H1 (cell line): ENCODE data around the gene MYLK4. TPM values are rescaled to one million over a fixed set of nuclear protein-coding genes. Genes with fewer than 3 reads are reported as not detected.

Experiments used
- CTCF ChIA-PET: fragments of 300-600 bp; sonication (Branson Sonifier 250); formaldehyde crosslinking; loops from one replicate; lab custom pipeline; 2021; ENCODE audit not compliant: partially characterized antibody; lab: Charles Lee
- POLR2A ChIA-PET: fragments of 300-600 bp; sonication (Branson Sonifier 250); formaldehyde crosslinking; loops from one replicate; lab custom pipeline; 2021; ENCODE audit warnings: inconsistent platforms; ENCODE audit not compliant: partially characterized antibody; lab: Charles Lee
- DNase-seq, 2 experiments: peaks; one replicate each; pipeline versions ENCODE4 v3.0.0 to v3.0.0-alpha.2; 2010 to 2022; ENCODE audit warnings: low spot score in 2 of 2, low read depth in 1 of 2, mixed read lengths in 1 of 2
- FAIRE-seq: peaks from 2 replicates; lab custom pipeline; 2011; peaks lifted over from hg19 to GRCh38; lab: Jason Lieb, UNC
- H2AFZ ChIP-seq: 2 replicates; pipeline ENCODE4 v1.8.1; 2012; ENCODE audit warnings: low read length, inconsistent platforms
- H2AK5ac ChIP-seq: 2 replicates; pipeline ENCODE4 v1.6.1; 2013; ENCODE audit warnings: low read depth, low read length
- H2BK120ac ChIP-seq: replicated peaks from 2 replicates; pipeline ENCODE3; 2013; ENCODE audit warnings: low read depth, low read length, inconsistent platforms
- H2BK12ac ChIP-seq: 2 replicates; pipeline ENCODE4 v1.6.1; 2013; ENCODE audit warnings: low read depth, low read length
- H2BK15ac ChIP-seq: 2 replicates; pipeline ENCODE4 v1.6.1; 2013; ENCODE audit warnings: low read length
- H2BK20ac ChIP-seq: 2 replicates; pipeline ENCODE4 v1.6.1; 2013; ENCODE audit warnings: low read length
- H2BK5ac ChIP-seq: 2 replicates; pipeline ENCODE4 v1.6.1; 2013; ENCODE audit warnings: low read depth, low read length
- H3K14ac ChIP-seq: 2 replicates; pipeline ENCODE4 v1.6.1; 2013; ENCODE audit warnings: inconsistent platforms; ENCODE audit not compliant: insufficient read length
- H3K18ac ChIP-seq: 2 replicates; pipeline ENCODE4 v1.6.1; 2013; ENCODE audit warnings: low read length; ENCODE audit errors: extremely low read depth
- H3K23ac ChIP-seq: 2 replicates; pipeline ENCODE4 v1.6.1; 2013; ENCODE audit warnings: inconsistent platforms; ENCODE audit not compliant: insufficient read length
- H3K23me2 ChIP-seq: 2 replicates; pipeline ENCODE4 v1.6.1; 2013; ENCODE audit warnings: low read depth, low read length
- H3K27ac ChIP-seq: 2 replicates; pipeline ENCODE4 v1.6.1; 2011; ENCODE audit warnings: low read depth, low read length, inconsistent platforms
- H3K27me3 ChIP-seq, 4 experiments: replicated peaks in 1 of 4; 1 replicate in 1 of 4; 2 replicates in 3 of 4; pipeline versions ENCODE4 v1.6.1 to v1.8.1; 2011 to 2013; ENCODE audit warnings: low read length in 3 of 4, mild to moderate bottlenecking in 3 of 4, inconsistent platforms in 2 of 4, mixed read lengths in 2 of 4, moderate library complexity in 1 of 4; ENCODE audit not compliant: control insufficient read depth in 3 of 4, insufficient read depth in 3 of 4; ENCODE audit errors: extremely low read depth in 1 of 4
- H3K36me3 ChIP-seq, 4 experiments: 2 replicates each; pipeline versions ENCODE4 v1.6.1 to v1.8.1; 2011 to 2013; ENCODE audit warnings: mild to moderate bottlenecking in 4 of 4, low read length in 3 of 4, moderate library complexity in 2 of 4, control low read depth in 1 of 4, inconsistent platforms in 1 of 4; ENCODE audit not compliant: insufficient read depth in 4 of 4, control insufficient read depth in 2 of 4
- H3K4ac ChIP-seq: replicated peaks from 2 replicates; pipeline ENCODE3; 2013; ENCODE audit warnings: low read length, low read depth, mixed read lengths, inconsistent platforms; ENCODE audit not compliant: insufficient read length
- H3K4me1 ChIP-seq, 4 experiments: replicated peaks in 1 of 4; 1 replicate in 1 of 4; 2 replicates in 3 of 4; pipeline versions ENCODE4 v1.6.1 to v1.8.1; 2011 to 2013; ENCODE audit warnings: low read length in 3 of 4, inconsistent platforms in 2 of 4, mixed read lengths in 1 of 4; ENCODE audit not compliant: insufficient read depth in 4 of 4, control insufficient read depth in 3 of 4
- H3K4me2 ChIP-seq, 2 experiments: 2 replicates each; pipeline versions ENCODE4 v1.6.1 to v1.8.1; 2011 to 2013; ENCODE audit warnings: low read depth in 2 of 2, low read length in 2 of 2, control low read depth in 1 of 2, inconsistent platforms in 1 of 2, mild to moderate bottlenecking in 1 of 2; ENCODE audit not compliant: insufficient read depth in 1 of 2
- H3K4me3 ChIP-seq, 4 experiments: fragments of 200-600, 300-600 bp in 1 of 4; sonication (generic), shearing (Covaris generic), sonication (Bioruptor Twin) in 1 of 4; 2 replicates each; pipeline versions ENCODE4 v1.5.1 to v1.8.1; 2011 to 2016; ENCODE audit warnings: low read length in 4 of 4, low read depth in 3 of 4, control low read depth in 2 of 4, inconsistent platforms in 2 of 4, mild to moderate bottlenecking in 2 of 4, mixed read lengths in 1 of 4, moderate library complexity in 1 of 4; ENCODE audit not compliant: insufficient read depth in 2 of 4; ENCODE audit errors: extremely low read depth in 1 of 4
- H3K56ac ChIP-seq: replicated peaks from 2 replicates; pipeline ENCODE3; 2013; ENCODE audit warnings: low read depth, mild to moderate bottlenecking, mixed read lengths, low read length, inconsistent platforms; ENCODE audit not compliant: insufficient read length
- H3K79me1 ChIP-seq: 2 replicates; pipeline ENCODE4 v1.6.1; 2013; ENCODE audit warnings: low read depth, low read length, control low read depth
- H3K79me2 ChIP-seq, 2 experiments: 2 replicates each; pipeline versions ENCODE4 v1.6.1 to v1.8.1; 2012 to 2013; ENCODE audit warnings: low read length in 2 of 2, mild to moderate bottlenecking in 2 of 2, inconsistent platforms in 1 of 2; ENCODE audit not compliant: insufficient read depth in 2 of 2, control insufficient read depth in 1 of 2
- H3K9ac ChIP-seq, 4 experiments: replicated peaks in 1 of 4; 1 replicate in 1 of 4; 2 replicates in 3 of 4; pipeline versions ENCODE4 v1.6.1 to v1.8.1; 2011 to 2013; ENCODE audit warnings: low read depth in 3 of 4, low read length in 3 of 4, control low read depth in 2 of 4, mild to moderate bottlenecking in 2 of 4, moderate library complexity in 2 of 4, inconsistent platforms in 1 of 4; ENCODE audit errors: extremely low read depth in 1 of 4
- H3K9me3 ChIP-seq, 2 experiments: 2 replicates each; pipeline versions ENCODE4 v1.6.1 to v1.8.1; 2012 to 2013; ENCODE audit warnings: mild to moderate bottlenecking in 2 of 2, moderate library complexity in 2 of 2, control low read depth in 1 of 2, inconsistent platforms in 1 of 2, low read depth in 1 of 2, low read length in 1 of 2, mixed read lengths in 1 of 2; ENCODE audit not compliant: insufficient read depth in 2 of 2
- H4K20me1 ChIP-seq, 2 experiments: replicated peaks in 1 of 2; 2 replicates each; pipeline versions ENCODE3 to v1.8.1; 2011 to 2013; ENCODE audit warnings: inconsistent platforms in 2 of 2, low read length in 2 of 2, mild to moderate bottlenecking in 1 of 2; ENCODE audit not compliant: insufficient read depth in 2 of 2, control insufficient read depth in 1 of 2
- H4K5ac ChIP-seq: 2 replicates; pipeline ENCODE4 v1.6.1; 2013; ENCODE audit warnings: low read length, low read depth, mixed read lengths, inconsistent platforms; ENCODE audit not compliant: insufficient read length
- H4K8ac ChIP-seq: 2 replicates; pipeline ENCODE4 v1.8.0; 2013; ENCODE audit warnings: mild to moderate bottlenecking, moderate library complexity, low read length, inconsistent platforms; ENCODE audit not compliant: insufficient read depth; ENCODE audit errors: extremely low read depth
- H4K91ac ChIP-seq: replicated peaks from 2 replicates; pipeline ENCODE3; 2013; ENCODE audit warnings: low read length, mixed read lengths, inconsistent platforms; ENCODE audit not compliant: insufficient read length
- CREB1 ChIP-seq: IDR thresholded peaks from 2 replicates; pipeline ENCODE4 v1.6.1; 2012; ENCODE audit warnings: inconsistent platforms
- EGR1 ChIP-seq: IDR thresholded peaks from 2 replicates; pipeline ENCODE4 v1.6.1; 2011; ENCODE audit warnings: low read depth, low read length, borderline replicate concordance
- EZH2 ChIP-seq: fragments of 200-600 bp; sonication (generic); IDR thresholded peaks from 2 replicates; pipeline ENCODE4 v1.7.1; 2012; ENCODE audit warnings: low read depth, mild to moderate bottlenecking, moderate library complexity, low read length, inconsistent platforms; ENCODE audit not compliant: severe bottlenecking
- GTF2F1 ChIP-seq: IDR thresholded peaks from 2 replicates; pipeline ENCODE4 v1.6.1; 2012; ENCODE audit warnings: low read depth, low read length, improper control_type of control experiment, borderline replicate concordance
- NRF1 ChIP-seq: IDR thresholded peaks from 2 replicates; pipeline ENCODE4 v1.6.1; 2011; ENCODE audit warnings: mild to moderate bottlenecking, low read depth, low read length, improper control_type of control experiment
- TCF12 ChIP-seq: IDR thresholded peaks from 2 replicates; pipeline ENCODE4 v1.6.1; 2011; ENCODE audit warnings: low read depth, mild to moderate bottlenecking, low read length
- WGBS, 2 experiments: shearing (Covaris generic) in 1 of 2; methylation state at CpG; one replicate each; pipeline versions ENCODE4 v1.1.6 to v1.1.7; 2013 to 2015; ENCODE audit warnings: low lambda C conversion rate in 2 of 2, mixed read lengths in 2 of 2, inconsistent platforms in 1 of 2, low coverage in 1 of 2, missing lambda C conversion rate in 1 of 2; ENCODE audit not compliant: insufficient replicate concordance in 2 of 2, insufficient coverage in 1 of 2, insufficient read length in 1 of 2; ENCODE audit errors: extremely low coverage in 1 of 2, missing lambda C conversion rate in 1 of 2; 5-methylcytosine and 5-hydroxymethylcytosine counted together
- polyA plus RNA-seq, 7 experiments: library from polyadenylated mRNA; depleted of rRNA in 3 of 7; stranded (reverse) in 5 of 7; unstranded in 2 of 7; fragments of >200 nt in 5 of 7; fragments of 200-250 nt in 2 of 7; gene quantifications; 1 replicate in 5 of 7; 2 replicates in 1 of 7; 4 replicates in 1 of 7; pipeline versions ENCODE4 v1.2.1 to v1.2.3, GENCODE V29; 2011 to 2013; ENCODE audit warnings: missing spikeins in 2 of 7, mixed read lengths in 2 of 7
- total RNA-seq: library from RNA; stranded (reverse); fragmentation: NEBNext Ultra II Directional; extraction: Animal tissue kit (Norgen Biotek cat#: 25700); gene quantifications from 2 replicates; pipeline ENCODE4 v1.2.1, GENCODE V29; 2021

The MYLK4 gene
- total and polyA plus RNA-seq, 2 of the 8 experiments (the other 6 are each of a cell fraction or from before 2014, with no cell fraction given), result 0.11 to 0.17 TPM

DNA sequence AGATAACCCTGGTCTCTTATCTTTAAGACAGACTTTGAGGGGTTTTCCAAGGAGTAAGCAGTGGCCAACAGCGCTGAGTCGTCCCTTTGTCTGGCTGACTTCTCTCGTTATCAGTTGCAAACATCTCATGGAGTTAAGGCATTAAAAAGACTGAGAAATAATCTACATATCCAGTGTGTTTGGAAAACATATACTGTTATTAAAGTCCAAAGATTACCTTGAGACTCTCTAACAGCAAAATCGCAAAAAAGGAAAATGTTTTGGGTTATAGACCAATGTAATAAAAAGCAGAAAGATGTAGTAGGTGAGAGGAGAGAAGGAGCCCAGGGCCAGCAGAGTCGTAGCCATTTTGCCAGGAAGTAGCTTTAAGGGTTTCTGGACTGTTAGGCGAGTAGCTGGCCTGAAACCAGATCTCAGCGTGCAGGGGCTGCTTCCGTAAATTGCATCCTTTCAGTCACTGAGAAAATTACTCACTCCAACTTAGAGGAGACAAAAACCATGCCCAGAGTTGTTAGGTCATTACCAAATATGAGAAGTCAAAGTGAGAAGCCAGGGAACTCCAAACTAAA lies 24.6 kb downstream of the MYLK4 start:
- Histone ChIP-seq H2BK120ac (no peak overlapping the region), H3K56ac (no peak overlapping the region), H3K36me3 (no peaks in the 10 kb centered on the region), H3K9me3 (peaks cover 0 to 2% of the 10 kb centered on the region in 2 experiments; a peak in 1 of 4 replicates), H3K23me2 (no peaks in the 10 kb centered on the region; the same call in 1 of the 2 replicates), H4K8ac (no peak overlapping the region), H3K9ac (no peak overlapping the region), H3K18ac (no peak overlapping the region), H3K79me2 (no peaks in the 10 kb centered on the region), H4K91ac (no peak overlapping the region), H3K4ac (no peak overlapping the region), H4K20me1 (no peaks in the 10 kb centered on the region), H2BK20ac (no peak overlapping the region), H3K23ac (no peak overlapping the region), H2BK5ac (no peak overlapping the region; the same call in 1 of the 2 replicates), H2BK15ac (no peak overlapping the region), H3K14ac (no peak overlapping the region), H3K4me1 (no peaks in the 10 kb centered on the region; a peak in 2 of 7 replicates), H3K4me3 (no peak overlapping the region), H2AFZ (peak overlapping the region; percentile 60; the same call in 1 of the 2 replicates), H3K27ac (no peak overlapping the region), H2BK12ac (no peak overlapping the region), H3K27me3 (no peaks in the 10 kb centered on the region; a peak in 1 of 7 replicates), H4K5ac (no peak overlapping the region), H3K79me1 (no peaks in the 10 kb centered on the region), H3K4me2 (no peak overlapping the region), H2AK5ac (no peak overlapping the region)
- FAIRE-seq, result no peak
- ChIA-PET CTCF (interaction anchor here (0.8 to 3.2 kb wide), 10 partner anchors 11 to 57 kb away, joined by 3 to 13 read pairs (median 4); partner anchors contain the start of gene MYLK4), POLR2A (no interaction called here)
- no peak for DNase-seq
- 86% methylated on average over 8 of the region's 8 CpGs; no CpG with 5 or more reads in 1 of the 2 experiments for WGBS, 2 experiments
- TF ChIP-seq CREB1 (no peak), TCF12 (no peak), GTF2F1 (no peak), NRF1 (no peak), EZH2 (no peak), EGR1 (no peak)
